A549 (cell line): ENCODE measurements around the gene HOXA11. TPM values are rescaled to one million over a fixed set of nuclear protein-coding genes. Genes with fewer than 3 reads are reported as not detected.

Experiments used
- ATAC-seq, 2 experiments: fragments of 200-7000 bp in 1 of 2; fragments of >200 bp in 1 of 2; cut with Nextera tagmentation in 1 of 2; cut with Tn5 transposase in 1 of 2; 3 replicates each; pipeline versions ENCODE4 v1.8.0 to v1.9.1; 2018 to 2020; ENCODE audit warnings: mild to moderate bottlenecking in 1 of 2, moderate library complexity in 1 of 2
- CTCF ChIA-PET: fragments of 300-600 bp; sonication (Branson Sonifier 250); formaldehyde crosslinking; extraction: SDS; loops from one replicate; lab custom pipeline; 2021; ENCODE audit warnings: antibody characterized with exemption, inconsistent platforms; lab: Yijun Ruan, JAX
- POLR2A ChIA-PET: fragments of 350-600 bp; formaldehyde crosslinking; extraction: SDS; loops from one replicate; lab custom pipeline; 2021; ENCODE audit warnings: antibody characterized with exemption, inconsistent platforms; lab: Yijun Ruan, JAX
- DNase-seq, 2 experiments: peaks; one replicate each; pipeline versions ENCODE4 v3.0.0 to v3.0.0-alpha.2; 2011 to 2016; ENCODE audit warnings: low read depth in 1 of 2, low spot score in 1 of 2
- FAIRE-seq: peaks from 2 replicates; lab custom pipeline; 2011; peaks lifted over from hg19 to GRCh38; lab: Jason Lieb, UNC
- H3K27ac ChIP-seq, 2 experiments: fragments of >200 bp; sonication (Bioruptor Twin); formaldehyde crosslinking; 3 replicates each; pipeline ENCODE4 v1.5.1; 2016 to 2017
- H3K4me1 ChIP-seq: fragments of >200 bp; sonication (Bioruptor Twin); formaldehyde crosslinking; 3 replicates; pipeline ENCODE4 v1.6.1; 2016
- H3K4me2 ChIP-seq: fragments of >200 bp; sonication (Bioruptor Twin); formaldehyde crosslinking; 3 replicates; pipeline ENCODE4 v1.6.1; 2016
- H3K4me3 ChIP-seq: fragments of >200 bp; sonication (Bioruptor Twin); formaldehyde crosslinking; 3 replicates; pipeline ENCODE4 v1.5.1; 2016
- H3K9me3 ChIP-seq: fragments of >200 bp; sonication (Bioruptor Twin); formaldehyde crosslinking; 3 replicates; pipeline ENCODE4 v1.6.1; 2016
- BHLHE40 ChIP-seq: IDR thresholded peaks from 2 replicates; pipeline ENCODE4 v1.6.1; 2012; ENCODE audit warnings: low read depth, low read length, inconsistent platforms
- CEBPB ChIP-seq, 2 experiments: fragments of >200 bp in 1 of 2; sonication (Bioruptor Twin) in 1 of 2; formaldehyde crosslinking in 1 of 2; IDR thresholded peaks; 2 replicates each; pipeline ENCODE4 v1.6.1; 2012 to 2016
- CHD4 ChIP-seq: fragments of 200-600 bp; sonication (generic); IDR thresholded peaks from 2 replicates; pipeline ENCODE4 v1.6.1; 2016; ENCODE audit warnings: antibody characterized with exemption, mild to moderate bottlenecking, borderline replicate concordance
- EP300 ChIP-seq, 2 experiments: fragments of >200 bp; sonication (Bioruptor Twin); formaldehyde crosslinking; IDR thresholded peaks; 2 replicates in 1 of 2; 3 replicates in 1 of 2; pipeline ENCODE4 v1.6.1; 2016 to 2017
- FOSL2 ChIP-seq, 2 experiments: fragments of 450-650 bp in 1 of 2; fragments of >200 bp in 1 of 2; sonication (Bioruptor Twin) in 1 of 2; formaldehyde crosslinking; IDR thresholded peaks; 2 replicates each; pipeline versions ENCODE4 v1.5.0 to v1.6.1; 2016 to 2020; ENCODE audit warnings: mild to moderate bottlenecking in 1 of 2, moderate library complexity in 1 of 2
- HEYL ChIP-seq: fragments of 250-450 bp; sonication (Bioruptor Pico); IDR thresholded peaks from 2 replicates; pipeline ENCODE4 v1.8.0; 2021; ENCODE audit warnings: mild to moderate bottlenecking, moderate library complexity
- JUNB ChIP-seq: fragments of >200 bp; sonication (Bioruptor Twin); formaldehyde crosslinking; IDR thresholded peaks from 2 replicates; pipeline ENCODE4 v1.6.1; 2016
- MAFK ChIP-seq: fragments of 450-650 bp; IDR thresholded peaks from 2 replicates; pipeline ENCODE4 v1.6.1; 2014; ENCODE audit not compliant: partially characterized antibody
- NFE2L2 ChIP-seq: fragments of 150-350 bp; conservative IDR thresholded peaks from 2 replicates; pipeline ENCODE4 v1.6.1; 2014; ENCODE audit warnings: low read length
- PHF8 ChIP-seq: fragments of 200-600 bp; sonication (generic); IDR thresholded peaks from 2 replicates; pipeline ENCODE4 v1.6.1; 2016; ENCODE audit warnings: low read depth, mild to moderate bottlenecking, antibody characterized with exemption, moderate library complexity, borderline replicate concordance
- RFX5 ChIP-seq: fragments of 450-650 bp; IDR thresholded peaks from 2 replicates; pipeline ENCODE4 v1.7.1; 2014; ENCODE audit warnings: antibody characterized with exemption, mild to moderate bottlenecking, moderate library complexity
- RNF2 ChIP-seq: fragments of 200-600 bp; sonication (generic); IDR thresholded peaks from 2 replicates; pipeline ENCODE4 v1.6.1; 2016; ENCODE audit warnings: low read depth, mild to moderate bottlenecking, antibody characterized with exemption, moderate library complexity, borderline replicate concordance
- TFCP2L1 ChIP-seq: fragments of 250-450 bp; sonication (Bioruptor Pico); IDR thresholded peaks from 2 replicates; pipeline ENCODE4 v1.5.0; 2021; ENCODE audit warnings: mild to moderate bottlenecking
- ZC3H11A ChIP-seq: fragments of 450-650 bp; IDR thresholded peaks from 2 replicates; pipeline ENCODE4 v1.6.1; 2014; ENCODE audit warnings: antibody characterized with exemption, mild to moderate bottlenecking
- ZNF302 ChIP-seq: fragments of 250-450 bp; sonication (Bioruptor Pico); IDR thresholded peaks from 2 replicates; pipeline ENCODE4 v1.9.0; 2021; ENCODE audit warnings: inconsistent platforms, mild to moderate bottlenecking, moderate library complexity
- ZSCAN20 ChIP-seq: fragments of 250-450 bp; sonication (Bioruptor Pico); IDR thresholded peaks from 2 replicates; pipeline ENCODE4 v1.8.0; 2022; ENCODE audit warnings: mild to moderate bottlenecking, moderate library complexity
- WGBS: methylation state at CpG from one replicate; pipeline ENCODE4 v1.1.6; 2017; ENCODE audit errors: missing lambda C conversion rate; 5-methylcytosine and 5-hydroxymethylcytosine counted together
- polyA plus RNA-seq, 4 experiments: library from polyadenylated mRNA; depleted of rRNA in 3 of 4; stranded (reverse); fragments of >200 nt; fragmentation: RNase III in 1 of 4; extraction: RNeasy Plus Mini Kit Qiagen cat#74134 plus additional on column Dnase treatment in 1 of 4; gene quantifications; 2 replicates in 3 of 4; 3 replicates in 1 of 4; pipeline ENCODE4 v1.2.3, GENCODE V29; 2011 to 2017
- TF ChIP-seq, protein P1 (sequence below): fragments of 250-450 bp; sonication (Bioruptor Pico); IDR thresholded peaks from 2 replicates; pipeline ENCODE4 v1.5.0; 2021; ENCODE audit warnings: mild to moderate bottlenecking, moderate library complexity, borderline replicate concordance
- TF ChIP-seq, protein P2 (sequence below): IDR thresholded peaks from 2 replicates; pipeline ENCODE4 v1.6.1; 2012
- TF ChIP-seq, protein P3 (sequence below): fragments of 150-350 bp; IDR thresholded peaks from 2 replicates; pipeline ENCODE4 v1.6.1; 2014; ENCODE audit warnings: low read depth, mild to moderate bottlenecking, low read length
- TF ChIP-seq, protein P4 (sequence below): fragments of 200-600 bp; sonication (generic); IDR thresholded peaks from 2 replicates; pipeline ENCODE4 v1.6.1; 2016; ENCODE audit warnings: antibody characterized with exemption, mild to moderate bottlenecking, moderate library complexity
- TF ChIP-seq, protein P5 (sequence below): fragments of 250-450 bp; sonication (Bioruptor Pico); IDR thresholded peaks from 2 replicates; pipeline ENCODE4 v1.5.0; 2020; ENCODE audit warnings: low read depth, mild to moderate bottlenecking, moderate library complexity
- TF ChIP-seq, protein P6 (sequence below): IDR thresholded peaks from 2 replicates; pipeline ENCODE4 v1.6.1; 2012

HOXA11 gene
- polyA plus RNA-seq, 2 of the 4 experiments (the other 2 are of a cell fraction) = 0.68 to 0.84 TPM

DNA sequence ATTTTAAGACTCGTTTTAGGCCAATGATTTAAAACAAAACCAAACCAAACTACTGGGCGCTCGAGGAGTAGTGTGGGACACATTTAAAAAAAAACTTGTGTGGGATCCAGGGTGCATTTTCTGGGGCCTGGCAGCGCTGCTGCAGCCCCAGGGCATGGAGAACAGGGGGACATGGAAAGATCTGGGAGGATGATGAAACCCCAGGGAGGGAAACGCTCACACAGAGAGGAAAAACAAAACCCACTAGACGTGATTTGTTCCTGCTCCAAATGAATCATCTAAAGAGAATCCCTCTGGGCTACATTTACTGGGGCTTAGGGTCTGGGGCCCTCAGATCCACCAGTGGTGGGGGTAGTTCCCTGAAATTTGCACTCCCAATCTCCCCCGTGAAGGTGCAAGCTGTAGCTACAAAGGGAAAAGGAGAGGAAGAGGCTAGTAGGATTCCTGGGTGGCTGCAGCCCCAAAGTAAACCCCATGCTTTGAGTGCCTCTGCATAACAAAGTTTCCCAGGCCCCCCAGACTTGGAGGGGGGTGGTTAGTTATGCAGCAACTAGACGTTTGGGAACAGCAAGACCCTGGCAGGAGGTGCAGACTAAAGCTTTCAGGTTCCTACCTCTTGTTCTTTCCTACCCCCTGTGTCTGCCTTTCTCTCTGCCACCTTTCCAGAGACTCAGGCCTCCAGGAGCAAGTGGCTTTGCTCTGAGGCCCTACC, 29.4 kb upstream of the HOXA11 start:
- 42% methylated on average over 8 of the region's 8 CpGs for WGBS
- DNase-seq = no peak
- Histone ChIP-seq H3K4me2 (no peak overlapping the region), H3K4me1 (peaks cover 12% of the 10 kb centered on the region; the same call in 2 of the 3 replicates), H3K4me3 (no peak overlapping the region)
- CTCF ChIA-PET = interaction anchor here (0.9 kb wide), 1 partner anchor 360 kb away, joined by 3 read pairs; no protein-coding TSS in a partner anchor
- TF ChIP-seq CHD4 = no peak
- TF ChIP-seq MAFK = no peak
- TF ChIP-seq, protein P1, sequence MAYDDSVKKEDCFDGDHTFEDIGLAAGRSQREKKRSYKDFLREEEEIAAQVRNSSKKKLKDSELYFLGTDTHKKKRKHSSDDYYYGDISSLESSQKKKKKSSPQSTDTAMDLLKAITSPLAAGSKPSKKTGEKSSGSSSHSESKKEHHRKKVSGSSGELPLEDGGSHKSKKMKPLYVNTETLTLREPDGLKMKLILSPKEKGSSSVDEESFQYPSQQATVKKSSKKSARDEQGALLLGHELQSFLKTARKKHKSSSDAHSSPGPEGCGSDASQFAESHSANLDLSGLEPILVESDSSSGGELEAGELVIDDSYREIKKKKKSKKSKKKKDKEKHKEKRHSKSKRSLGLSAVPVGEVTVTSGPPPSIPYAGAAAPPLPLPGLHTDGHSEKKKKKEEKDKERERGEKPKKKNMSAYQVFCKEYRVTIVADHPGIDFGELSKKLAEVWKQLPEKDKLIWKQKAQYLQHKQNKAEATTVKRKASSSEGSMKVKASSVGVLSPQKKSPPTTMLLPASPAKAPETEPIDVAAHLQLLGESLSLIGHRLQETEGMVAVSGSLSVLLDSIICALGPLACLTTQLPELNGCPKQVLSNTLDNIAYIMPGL = no peak
- TF ChIP-seq ZNF302 (CRISPR knock-in tag) = no peak
- no peak for TF ChIP-seq EP300 (IDR thresholded peaks at IDR 0.05)
- TF ChIP-seq NFE2L2 = no peak
- TF ChIP-seq ZC3H11A = no peak
- no peak for TF ChIP-seq JUNB
- TF ChIP-seq, protein P2, sequence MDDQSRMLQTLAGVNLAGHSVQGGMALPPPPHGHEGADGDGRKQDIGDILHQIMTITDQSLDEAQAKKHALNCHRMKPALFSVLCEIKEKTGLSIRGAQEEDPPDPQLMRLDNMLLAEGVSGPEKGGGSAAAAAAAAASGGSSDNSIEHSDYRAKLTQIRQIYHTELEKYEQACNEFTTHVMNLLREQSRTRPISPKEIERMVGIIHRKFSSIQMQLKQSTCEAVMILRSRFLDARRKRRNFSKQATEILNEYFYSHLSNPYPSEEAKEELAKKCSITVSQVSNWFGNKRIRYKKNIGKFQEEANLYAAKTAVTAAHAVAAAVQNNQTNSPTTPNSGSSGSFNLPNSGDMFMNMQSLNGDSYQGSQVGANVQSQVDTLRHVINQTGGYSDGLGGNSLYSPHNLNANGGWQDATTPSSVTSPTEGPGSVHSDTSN = no peak
- TF ChIP-seq, protein P3, sequence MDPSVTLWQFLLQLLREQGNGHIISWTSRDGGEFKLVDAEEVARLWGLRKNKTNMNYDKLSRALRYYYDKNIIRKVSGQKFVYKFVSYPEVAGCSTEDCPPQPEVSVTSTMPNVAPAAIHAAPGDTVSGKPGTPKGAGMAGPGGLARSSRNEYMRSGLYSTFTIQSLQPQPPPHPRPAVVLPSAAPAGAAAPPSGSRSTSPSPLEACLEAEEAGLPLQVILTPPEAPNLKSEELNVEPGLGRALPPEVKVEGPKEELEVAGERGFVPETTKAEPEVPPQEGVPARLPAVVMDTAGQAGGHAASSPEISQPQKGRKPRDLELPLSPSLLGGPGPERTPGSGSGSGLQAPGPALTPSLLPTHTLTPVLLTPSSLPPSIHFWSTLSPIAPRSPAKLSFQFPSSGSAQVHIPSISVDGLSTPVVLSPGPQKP = no peak
- no peak for TF ChIP-seq RFX5
- TF ChIP-seq, all 56 proteins: peak for 0
- H3K27ac ChIP-seq = peak overlapping the region in 1 of 2 experiments; percentile 45; a peak in 2 of 6 replicates
- POLR2A ChIA-PET = no interaction called here
- FAIRE-seq (no peak), ATAC-seq (no peak)
- H3K9me3 ChIP-seq = no peaks in the 10 kb centered on the region

DNA sequence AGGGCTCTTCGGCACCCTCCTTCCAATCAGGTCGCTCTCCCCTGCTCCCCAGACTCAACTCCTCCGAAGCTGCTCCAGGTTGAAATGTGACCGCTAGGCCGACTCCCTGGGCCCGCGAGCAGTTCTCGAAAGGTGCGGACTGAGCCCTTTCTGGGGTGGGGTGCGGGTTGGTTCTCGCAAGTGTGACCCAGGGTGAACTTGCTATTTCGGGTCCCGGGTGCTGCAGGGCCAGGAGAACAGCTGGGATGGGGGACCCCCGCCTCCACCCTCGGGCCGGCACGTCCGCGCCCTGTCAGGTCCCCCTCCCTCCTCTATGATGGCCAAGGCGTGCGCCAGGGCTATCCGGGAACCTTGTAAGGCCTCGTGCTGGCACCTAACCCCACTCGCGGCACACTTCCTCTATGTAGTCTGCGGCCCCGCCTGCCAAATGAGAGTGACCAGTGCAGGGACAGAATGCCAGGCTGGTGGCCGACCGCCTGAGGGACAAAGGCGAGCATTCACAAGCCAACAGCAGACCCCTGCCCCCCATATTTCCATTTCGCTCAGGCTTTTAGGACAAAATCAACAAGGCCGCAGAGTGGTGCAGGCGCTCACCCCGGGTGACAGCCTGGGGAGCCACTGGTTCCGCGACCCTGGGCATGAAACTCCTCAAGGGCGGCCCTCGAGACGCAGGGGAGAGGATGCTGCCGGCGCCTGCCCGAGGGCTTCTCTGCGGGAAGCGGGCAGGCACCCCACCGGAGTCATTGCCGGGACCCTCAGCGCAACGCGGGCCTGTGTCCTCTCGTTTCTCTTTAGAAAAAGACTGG, 28.6 kb upstream of the HOXA11 start:
- CTCF ChIA-PET = interaction anchor here (0.6 to 1.4 kb wide), 2 partner anchors 11 to 22 kb away, joined by 3 to 4 read pairs; no protein-coding TSS in a partner anchor
- H3K4me1 ChIP-seq = peaks cover 12% of the 10 kb centered on the region; the same call in 2 of the 3 replicates
- TF ChIP-seq EP300 (IDR thresholded peaks at IDR 0.05) (no peak), PHF8 (no peak), CEBPB (IDR thresholded peaks at IDR 0.05) (no peak), ZSCAN20 (no peak), FOSL2 (IDR thresholded peaks at IDR 0.05) (no peak), FOSL2 (CRISPR knock-in tag; IDR thresholded peaks at IDR 0.05) (no peak), TFCP2L1 (no peak), HEYL (CRISPR knock-in tag) (no peak), MAFK (no peak), BHLHE40 (no peak), RNF2 (no peak)
- TF ChIP-seq, protein P4, sequence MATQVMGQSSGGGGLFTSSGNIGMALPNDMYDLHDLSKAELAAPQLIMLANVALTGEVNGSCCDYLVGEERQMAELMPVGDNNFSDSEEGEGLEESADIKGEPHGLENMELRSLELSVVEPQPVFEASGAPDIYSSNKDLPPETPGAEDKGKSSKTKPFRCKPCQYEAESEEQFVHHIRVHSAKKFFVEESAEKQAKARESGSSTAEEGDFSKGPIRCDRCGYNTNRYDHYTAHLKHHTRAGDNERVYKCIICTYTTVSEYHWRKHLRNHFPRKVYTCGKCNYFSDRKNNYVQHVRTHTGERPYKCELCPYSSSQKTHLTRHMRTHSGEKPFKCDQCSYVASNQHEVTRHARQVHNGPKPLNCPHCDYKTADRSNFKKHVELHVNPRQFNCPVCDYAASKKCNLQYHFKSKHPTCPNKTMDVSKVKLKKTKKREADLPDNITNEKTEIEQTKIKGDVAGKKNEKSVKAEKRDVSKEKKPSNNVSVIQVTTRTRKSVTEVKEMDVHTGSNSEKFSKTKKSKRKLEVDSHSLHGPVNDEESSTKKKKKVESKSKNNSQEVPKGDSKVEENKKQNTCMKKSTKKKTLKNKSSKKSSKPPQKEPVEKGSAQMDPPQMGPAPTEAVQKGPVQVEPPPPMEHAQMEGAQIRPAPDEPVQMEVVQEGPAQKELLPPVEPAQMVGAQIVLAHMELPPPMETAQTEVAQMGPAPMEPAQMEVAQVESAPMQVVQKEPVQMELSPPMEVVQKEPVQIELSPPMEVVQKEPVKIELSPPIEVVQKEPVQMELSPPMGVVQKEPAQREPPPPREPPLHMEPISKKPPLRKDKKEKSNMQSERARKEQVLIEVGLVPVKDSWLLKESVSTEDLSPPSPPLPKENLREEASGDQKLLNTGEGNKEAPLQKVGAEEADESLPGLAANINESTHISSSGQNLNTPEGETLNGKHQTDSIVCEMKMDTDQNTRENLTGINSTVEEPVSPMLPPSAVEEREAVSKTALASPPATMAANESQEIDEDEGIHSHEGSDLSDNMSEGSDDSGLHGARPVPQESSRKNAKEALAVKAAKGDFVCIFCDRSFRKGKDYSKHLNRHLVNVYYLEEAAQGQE = no peak
- TF ChIP-seq, protein P5, sequence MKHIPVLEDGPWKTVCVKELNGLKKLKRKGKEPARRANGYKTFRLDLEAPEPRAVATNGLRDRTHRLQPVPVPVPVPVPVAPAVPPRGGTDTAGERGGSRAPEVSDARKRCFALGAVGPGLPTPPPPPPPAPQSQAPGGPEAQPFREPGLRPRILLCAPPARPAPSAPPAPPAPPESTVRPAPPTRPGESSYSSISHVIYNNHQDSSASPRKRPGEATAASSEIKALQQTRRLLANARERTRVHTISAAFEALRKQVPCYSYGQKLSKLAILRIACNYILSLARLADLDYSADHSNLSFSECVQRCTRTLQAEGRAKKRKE = no peak
- TF ChIP-seq, protein P6, sequence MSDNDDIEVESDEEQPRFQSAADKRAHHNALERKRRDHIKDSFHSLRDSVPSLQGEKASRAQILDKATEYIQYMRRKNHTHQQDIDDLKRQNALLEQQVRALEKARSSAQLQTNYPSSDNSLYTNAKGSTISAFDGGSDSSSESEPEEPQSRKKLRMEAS = no peak
- TF ChIP-seq, all 56 proteins: peak for 0
- peak overlapping the region in 1 of 2 experiments; percentile 45; a peak in 2 of 6 replicates for H3K27ac ChIP-seq
- FAIRE-seq (no peak), DNase-seq (no peak), ATAC-seq (no peak)
- no peaks in the 10 kb centered on the region for H3K9me3 ChIP-seq
- POLR2A ChIA-PET = no interaction called here
- WGBS = 92% methylated on average over 46 of the region's 50 CpGs
- no peak overlapping the region for H3K4me3 ChIP-seq
- H3K4me2 ChIP-seq = no peak overlapping the region
